GM19240 (cell line): Measurements from ENCODE around the gene ZNF581.

Source experiments
- DNase-seq: peaks from one replicate; pipeline ENCODE4 v3.0.0; 2011; ENCODE audit warnings: low spot score; ENCODE audit not compliant: insufficient read length

The ZNF581 gene

DNA sequence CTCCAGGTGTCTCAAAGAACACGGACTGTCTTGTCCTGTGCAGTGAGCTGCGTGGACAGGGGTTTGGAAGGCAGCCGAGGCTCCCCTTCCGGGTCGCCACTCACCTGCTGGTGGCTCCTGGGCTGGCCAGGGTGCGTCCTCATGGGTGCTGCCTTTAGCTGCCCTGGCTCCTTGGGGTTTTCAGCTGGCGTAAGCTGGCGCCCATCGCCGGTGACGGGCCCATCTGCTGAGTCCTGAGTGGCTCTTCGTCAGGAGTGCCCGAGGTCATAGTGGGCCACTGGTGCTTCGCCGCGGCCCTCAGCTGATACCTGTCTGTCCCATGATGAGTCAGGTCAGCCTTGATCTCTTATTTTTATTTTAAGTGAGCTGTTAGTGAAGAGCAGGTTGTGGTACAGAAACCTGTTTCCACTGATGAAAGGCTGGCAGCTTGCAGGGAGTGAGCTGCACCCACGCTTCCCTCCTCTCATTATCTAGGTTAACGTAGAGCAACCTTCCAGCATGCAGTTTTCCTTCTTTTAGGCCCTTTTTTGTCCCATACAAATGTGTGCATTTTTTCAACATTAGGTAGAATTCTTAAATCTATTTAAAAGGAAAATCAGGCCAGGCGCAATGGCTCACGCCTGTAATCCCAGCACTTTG lies 50.0 kb downstream of the ZNF581 start:
- DNase-seq, result no peak

DNA sequence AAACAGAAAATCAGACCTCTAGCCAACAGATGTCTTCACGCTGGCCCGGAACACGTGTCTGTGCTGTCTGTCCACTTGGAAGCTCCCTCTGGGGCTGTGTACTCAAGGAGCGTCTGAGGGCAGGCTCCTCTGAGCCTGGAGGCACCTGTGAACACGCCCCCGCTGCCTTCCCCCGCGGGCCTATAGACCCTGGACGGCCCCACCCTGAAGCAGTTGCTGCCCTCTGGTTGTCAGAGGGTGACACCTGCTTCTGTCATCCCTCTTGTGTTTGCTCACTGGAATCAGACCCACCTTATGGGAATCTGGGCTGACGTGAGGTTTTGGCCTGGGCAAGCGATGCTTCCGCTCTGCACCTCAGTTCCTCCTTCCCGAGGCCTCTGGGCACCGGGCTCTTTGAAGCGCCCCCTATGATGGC lies 50.8 kb downstream of the ZNF581 start:
- DNase-seq, result no peak

DNA sequence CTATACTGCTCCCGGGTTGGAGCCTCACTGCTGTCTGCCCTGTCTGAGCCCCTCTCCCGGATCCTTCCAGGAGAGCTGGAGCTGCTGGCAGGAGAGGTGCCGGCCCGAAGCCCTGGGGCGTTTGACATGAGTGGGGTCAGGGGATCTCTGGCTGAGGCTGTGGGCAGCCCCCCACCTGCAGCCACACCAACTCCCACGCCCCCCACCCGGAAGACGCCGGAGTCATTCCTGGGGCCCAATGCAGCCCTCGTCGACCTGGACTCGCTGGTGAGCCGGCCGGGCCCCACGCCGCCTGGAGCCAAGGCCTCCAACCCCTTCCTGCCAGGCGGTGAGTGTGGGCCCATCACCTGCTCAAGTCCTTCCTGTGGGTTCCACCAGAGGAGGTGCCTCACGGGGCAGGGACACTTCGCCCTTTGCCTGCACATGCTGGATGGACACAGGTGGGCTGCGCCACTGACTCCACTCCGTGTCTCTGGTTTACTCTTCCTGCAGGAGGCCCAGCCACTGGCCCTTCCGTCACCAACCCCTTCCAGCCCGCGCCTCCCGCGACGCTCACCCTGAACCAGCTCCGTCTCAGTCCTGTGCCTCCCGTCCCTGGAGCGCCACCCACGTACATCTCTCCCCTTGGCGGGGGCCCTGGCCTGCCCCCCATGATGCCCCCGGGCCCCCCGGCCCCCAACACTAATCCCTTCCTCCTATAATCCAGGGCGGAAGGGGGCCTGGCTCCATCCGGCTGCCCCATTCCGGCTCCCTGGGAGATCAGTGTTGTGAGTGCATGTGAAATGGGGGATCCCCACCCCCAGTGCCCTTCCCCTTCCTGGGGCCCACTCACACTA lies 51.4 kb downstream of the ZNF581 start:
- no peak for DNase-seq
